HG02943 (cell line): ENCODE results near the gene ALDH5A1.
"Not testable (repeated sequence)": the region's sequence is repeated elsewhere in the genome, so short reads cannot be mapped to it uniquely, and the experiment has no call there.

ENCODE experiments used
- ATAC-seq: cut with Tn5 transposase; IDR thresholded peaks from one replicate; pipeline ENCODE4 v1.9.1; 2021; ENCODE audit warnings: mild to moderate bottlenecking, low read depth, moderate library complexity; ENCODE audit not compliant: unreplicated experiment

ALDH5A1 gene

DNA sequence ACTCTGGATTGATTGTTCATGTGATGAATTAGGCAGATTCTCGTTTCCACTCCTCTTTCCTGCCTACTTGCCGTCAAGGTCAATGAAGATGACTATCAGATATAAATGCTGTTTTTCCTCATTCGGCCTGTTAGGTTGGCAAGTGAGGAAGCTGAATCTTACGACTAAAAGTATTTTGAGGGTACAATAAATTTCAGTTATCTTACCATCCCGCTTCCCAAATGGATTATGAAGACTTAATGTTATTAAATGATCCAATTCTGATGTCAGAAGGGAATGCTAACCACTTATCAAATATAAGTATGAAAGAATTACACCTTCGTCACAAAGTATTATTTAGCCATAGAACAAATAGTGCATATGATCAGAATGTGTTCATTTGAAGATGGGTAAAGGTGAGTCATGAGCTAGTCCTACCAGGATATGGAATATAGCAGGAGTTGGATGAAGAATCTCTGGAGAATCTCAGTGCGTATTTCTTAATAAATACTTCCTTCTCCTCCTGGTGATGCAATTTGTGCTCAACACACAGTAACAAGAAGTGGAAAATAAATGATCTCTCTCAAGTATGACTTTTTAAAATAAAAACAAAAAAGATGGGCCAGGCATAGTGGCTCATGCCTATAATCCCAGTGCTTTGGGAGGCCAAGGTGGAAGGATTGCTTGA, 10.0 kb upstream of the ALDH5A1 start:
- ATAC-seq = no peak

DNA sequence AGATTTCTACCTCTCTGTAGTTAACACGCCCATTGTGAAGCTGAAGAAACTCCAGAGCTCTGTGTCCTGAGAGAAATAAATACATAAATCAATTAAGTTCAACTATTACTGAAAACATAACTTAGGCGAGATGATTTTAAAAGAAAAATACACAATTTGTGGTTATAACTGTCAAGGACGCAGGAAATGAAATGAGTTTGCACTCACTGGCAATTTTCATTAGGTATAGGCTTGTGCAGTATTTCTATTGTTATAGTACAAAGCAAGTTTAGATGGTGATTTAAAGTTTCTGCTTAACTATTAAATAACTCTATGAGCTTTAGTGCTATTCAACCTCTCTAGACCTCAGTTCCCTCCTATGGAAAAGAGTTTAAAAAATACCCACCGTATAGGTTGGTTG, 8.7 kb upstream of the ALDH5A1 start:
- ATAC-seq = no peak

DNA sequence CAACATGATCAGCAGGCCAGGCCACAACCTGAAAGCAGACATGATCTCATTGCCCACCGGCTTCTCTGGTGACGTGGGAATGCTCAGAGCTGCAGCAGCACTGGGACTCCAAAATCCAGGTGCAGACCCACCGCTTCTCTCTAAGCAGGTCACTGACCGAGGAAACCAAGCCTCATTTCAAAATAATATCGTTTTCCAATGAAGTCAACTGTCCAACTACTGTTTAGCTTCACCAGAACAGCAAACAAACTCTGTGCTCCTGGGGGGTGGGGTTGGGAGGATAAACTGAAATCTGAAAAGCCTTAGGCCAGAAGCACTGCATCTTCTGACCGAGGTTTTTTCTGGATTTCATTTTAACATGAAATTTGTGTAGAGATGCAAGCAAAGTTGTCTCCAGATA, 5.3 kb upstream of the ALDH5A1 start, which contains the start of gene GPLD1:
Gene GPLD1, minus strand, starts transcription at position 109 of the 400 bp plus-strand sequence. Its CDS starts 67 bp downstream, at position 42.
- ATAC-seq = no peak

DNA sequence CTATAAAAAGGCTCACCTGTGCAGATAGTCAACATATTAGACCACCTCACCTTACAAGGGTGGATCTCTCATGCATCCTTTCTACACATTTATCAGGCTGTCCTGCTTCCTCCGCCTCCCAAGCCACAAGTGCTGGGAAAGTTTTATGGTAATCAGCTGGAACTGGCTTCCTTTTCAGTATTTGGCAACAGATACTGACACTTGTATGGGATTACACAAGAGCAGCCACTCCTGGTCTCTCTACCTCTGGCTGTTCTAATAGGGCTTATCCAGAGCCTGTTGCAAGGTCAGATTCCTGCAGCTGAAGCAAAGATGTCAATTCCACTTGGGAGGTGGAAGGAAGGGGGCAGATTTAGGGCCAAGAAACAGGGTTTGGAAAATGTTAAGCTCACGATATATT, 4.9 kb upstream of the ALDH5A1 start:
- no peak for ATAC-seq

DNA sequence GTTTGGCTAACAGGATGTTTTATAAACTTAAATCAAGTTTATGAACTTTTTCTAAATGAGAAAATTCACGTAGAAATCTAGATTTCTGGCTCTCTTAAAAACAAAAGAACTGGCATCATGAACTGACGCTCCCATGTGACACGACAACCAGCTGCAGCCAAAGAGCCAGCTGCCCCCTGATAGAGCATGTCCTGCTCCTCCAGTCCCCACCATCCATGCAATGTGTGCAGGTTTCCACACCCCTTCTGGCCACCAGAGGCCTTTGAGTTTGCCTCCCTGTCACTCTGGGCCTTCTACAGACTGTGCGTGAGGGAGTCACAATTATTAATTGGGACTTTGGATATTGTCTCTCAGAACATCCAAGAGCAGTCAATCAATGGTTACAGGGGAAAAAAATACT, 3.8 kb upstream of the ALDH5A1 start:
- ATAC-seq = no peak

DNA sequence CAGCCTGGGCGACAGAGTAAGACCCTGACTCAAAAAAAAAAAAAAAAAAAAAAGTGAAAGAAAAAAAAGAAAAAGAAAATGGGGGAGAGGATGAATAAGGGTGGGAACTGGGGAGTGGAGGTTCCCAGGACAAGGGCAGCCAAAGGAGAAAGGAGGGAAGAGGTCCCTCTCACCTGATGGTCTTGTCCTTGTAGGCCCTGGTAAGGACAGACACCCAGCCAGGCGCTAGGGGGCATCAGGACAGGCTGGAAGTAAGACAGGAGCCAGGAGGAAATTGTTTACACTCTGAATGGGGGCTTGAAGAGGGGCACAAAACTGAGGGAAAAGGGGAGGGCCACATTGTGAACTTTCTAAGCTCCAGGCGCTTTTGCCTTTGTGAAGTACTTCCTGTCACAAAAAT, 2.3 kb upstream of the ALDH5A1 start:
- no peak for ATAC-seq

DNA sequence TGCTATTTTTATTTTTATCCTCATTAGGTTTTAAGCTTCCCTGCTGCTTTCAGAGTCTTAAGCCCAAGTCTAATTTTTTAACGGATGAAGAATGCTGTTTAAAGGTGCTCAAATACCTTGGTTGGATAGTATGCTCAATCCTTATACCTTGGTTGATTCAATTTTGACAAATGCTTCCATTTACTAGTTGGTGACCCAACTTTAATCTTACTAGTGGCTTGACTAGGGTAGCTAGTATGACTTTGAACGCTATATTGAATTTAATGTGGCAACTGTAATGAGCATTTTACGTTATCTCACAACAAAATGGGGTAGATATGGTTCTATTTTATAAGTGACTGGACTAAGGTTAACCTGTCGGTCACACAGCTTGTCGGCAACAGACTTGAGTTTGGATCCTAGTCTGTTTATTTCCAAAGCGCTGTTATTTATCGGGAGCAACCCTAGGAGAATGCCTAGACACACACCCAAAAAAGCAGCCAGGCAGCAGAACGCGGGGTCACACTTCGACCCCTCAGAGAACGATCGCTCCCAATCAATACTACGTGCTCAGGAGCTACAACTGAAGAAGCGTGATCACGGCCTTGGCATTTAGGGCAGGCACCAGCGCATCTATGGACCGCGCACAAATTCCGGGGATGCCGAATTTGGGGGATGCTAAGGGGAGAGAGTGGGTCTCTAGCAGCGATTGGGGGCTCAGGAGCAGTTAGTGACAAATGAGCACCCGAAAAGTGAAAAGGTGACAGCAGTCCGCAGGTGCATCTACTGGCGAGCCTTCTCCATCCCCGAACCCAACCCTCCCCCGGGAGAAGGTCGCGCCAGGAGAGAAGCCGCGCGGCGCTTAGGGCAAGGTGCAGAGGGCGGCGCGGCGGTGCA, 586 bp upstream of the ALDH5A1 start:
- peak; percentile 11 for ATAC-seq

DNA sequence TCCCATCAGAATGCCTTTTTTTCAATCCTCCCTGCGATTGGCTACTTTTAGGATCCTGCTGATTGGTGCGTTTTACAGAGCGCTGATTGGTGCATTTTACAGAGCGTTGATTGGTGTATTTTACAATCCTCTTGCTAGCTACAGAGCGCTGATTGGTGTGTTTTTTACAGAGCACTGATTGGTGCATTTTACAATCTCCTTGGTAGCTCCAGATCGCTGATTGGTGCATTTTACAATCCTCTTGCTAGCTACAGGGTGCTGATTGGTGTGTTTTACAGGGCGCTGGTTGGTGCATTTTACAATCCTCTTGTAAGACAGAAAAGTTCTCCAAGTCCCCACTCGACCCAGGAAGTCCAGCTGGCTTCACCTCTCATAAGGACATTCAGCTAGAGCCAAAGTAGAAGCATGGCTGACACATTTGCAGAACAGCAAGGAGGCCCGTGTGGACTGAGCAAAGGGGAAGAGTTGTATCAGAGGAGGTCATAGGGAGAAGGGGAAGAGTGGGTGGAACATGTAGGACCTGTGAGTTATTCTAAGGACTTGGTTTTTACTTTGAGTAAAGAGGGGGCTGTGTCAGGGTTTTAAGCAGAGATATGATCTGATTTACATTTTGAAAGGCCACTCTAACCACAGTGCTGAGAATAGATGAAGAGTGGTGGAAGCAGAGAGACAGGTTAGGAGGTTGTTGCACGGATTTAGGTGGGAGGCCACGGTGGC, 2.6 kb downstream of the ALDH5A1 start:
- ATAC-seq = no peak

DNA sequence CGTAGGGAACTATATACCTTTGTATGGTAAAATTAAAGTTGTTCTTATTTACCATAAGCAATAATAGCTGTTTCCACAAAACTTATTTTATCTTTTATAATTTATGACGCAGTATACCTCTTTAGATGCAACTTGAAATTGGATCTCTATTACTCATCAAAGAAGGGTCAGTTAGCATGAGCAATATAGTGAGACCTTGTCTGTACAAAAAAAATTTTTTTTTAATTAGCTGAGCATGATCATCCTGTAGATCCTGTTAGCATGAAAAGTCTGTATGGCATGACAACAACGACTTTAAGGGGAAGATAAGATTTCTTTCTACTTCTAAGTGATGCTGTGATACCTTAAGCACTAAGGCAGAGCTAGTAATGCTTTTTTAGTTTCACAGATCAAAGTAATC, 5.9 kb downstream of the ALDH5A1 start:
- ATAC-seq = no peak

DNA sequence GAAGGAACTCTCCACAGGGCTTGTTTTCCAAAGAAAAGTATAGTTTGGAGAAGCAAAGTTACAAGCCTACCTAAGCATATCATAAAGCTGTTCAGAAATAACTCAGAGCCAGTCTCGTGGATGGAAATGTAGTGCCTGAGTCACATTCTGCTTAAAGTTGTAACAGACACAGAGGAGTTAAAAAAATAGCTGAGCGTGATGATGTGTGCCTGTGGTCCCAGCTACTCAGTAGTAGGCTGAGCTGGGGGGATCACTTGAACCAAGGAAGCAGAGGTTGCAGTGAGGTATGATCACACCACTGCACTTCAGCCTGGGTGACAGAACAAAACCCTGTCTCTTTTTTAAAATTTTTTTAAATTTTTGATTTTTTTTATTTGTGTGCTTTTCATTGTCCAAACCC, 6.6 kb downstream of the ALDH5A1 start:
- no peak for ATAC-seq

DNA sequence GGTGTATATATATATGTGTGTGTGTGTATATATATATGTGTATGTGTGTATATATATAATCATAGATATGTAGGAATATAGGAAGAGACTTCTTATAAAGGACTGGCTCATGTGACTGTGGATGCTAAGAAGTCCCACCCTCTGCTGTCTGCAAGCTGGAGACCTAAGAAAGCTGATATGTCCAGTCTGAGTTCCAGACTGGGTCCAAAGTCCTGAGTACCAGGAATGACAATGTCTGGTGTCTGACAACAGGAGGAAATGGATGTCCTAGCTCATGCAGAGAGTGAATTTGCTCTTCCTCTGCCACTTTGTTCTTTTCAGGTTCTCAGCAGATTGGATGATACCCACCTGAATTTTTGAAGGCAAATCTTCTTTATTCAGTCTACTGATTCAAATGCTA, 7.1 kb downstream of the ALDH5A1 start:
- ATAC-seq = no peak

DNA sequence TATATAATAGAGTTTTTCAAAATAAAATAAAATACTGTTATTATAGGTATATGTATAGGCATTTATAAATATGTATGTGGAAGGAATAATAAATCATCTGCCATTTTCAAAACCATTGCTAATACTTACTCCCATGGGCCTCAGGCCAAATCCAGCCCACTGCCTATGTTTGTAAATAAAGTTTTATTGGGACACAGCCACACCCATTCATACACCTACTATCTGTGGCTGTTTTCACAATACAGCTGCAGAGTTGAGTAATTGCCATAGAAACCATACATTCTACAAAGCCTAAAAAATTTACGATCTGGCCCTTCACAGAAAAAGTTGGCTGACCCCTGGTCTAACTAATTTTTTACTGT, 9.5 kb downstream of the ALDH5A1 start:
- ATAC-seq = no peak

DNA sequence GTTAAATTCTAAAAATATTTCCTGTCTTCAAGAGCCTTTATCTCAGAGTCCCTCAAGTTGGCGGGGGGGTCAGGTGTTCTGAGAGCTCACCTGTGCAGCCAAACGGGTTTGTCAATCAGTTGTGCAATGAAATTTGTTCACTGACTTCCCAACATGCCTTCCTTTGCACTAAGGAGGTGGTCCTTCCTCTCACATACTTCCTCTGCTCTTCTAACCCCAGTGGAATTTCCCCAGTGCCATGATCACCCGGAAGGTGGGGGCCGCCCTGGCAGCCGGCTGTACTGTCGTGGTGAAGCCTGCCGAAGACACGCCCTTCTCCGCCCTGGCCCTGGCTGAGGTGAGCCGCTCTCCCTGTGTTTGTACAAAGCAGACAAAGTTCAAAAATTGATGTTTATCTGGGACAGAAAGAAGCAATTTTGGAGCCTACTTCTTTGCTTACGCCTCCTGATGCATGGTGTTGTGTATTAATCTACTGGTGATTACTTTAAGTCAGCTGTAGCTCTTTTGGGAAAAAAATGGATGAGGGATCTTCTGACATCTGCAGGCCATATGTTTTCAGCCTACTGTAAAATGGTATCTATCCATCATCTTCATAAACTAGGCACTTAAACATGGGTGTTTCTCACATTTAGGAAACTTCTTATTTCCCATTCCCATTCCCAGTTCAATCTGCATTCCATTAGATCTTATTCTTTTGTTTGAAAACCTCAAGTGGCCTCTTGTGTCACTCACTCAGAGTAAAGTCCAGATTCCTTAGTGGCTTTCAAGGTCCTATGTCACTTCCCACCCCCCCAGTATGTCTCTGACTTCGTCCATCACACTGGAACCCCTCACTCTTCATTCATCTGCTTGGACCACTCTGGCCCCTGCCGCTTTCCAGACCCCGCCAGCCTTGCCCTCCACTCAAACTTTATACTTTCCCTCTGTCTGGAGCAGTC, 10.1 kb downstream of the ALDH5A1 start:
- ATAC-seq = no peak

DNA sequence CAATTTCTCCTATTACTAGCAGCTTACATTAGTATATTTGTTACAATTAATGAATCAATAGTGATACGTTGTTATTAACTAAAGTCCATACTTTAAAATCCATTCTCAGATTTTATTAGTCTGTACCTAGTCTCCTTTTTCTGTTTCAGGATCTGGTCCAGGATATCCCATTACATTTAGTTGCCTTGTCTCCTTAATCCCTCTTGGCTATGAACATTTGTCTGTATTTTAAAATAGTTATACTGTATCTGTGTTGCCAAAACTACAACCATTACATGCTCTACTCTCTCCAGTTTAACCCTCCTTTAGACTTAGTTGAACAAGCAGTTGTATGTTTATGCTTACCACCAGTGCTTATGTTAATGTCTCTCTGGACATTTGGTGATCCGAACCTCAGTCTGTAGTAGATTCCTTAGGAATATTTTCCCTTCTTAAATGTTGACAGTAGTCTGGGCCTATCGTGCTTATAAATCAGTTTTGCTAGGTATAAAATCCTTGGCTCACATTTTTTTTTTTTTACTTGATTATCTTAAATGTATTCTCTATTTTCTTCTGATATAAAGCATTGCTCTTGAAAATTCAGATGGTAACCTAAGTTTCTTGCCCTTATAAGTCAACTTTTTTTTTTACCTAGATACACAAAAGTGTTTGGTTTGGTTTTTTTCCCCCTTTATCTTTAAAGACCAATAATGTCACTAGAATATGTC, 12.2 kb downstream of the ALDH5A1 start:
- no peak for ATAC-seq

DNA sequence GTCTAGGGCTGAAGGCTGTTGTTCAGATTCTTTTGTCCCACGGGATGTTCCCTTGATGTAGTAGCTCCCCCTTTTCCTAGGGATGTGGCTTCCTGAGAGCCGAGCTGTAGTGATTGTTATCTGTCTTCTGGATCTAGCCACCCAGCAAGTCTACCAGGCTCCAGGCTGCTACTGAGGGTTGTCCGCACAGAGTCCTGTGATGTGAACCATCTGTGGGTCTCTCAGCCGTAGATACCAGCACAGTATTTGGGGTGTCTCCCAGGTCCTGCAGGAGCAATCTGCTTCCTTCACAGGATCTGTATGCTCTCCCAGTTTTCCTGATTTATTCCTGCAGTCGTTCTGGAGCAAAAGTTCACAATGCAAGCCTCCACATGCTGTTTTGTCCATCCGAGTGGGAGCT, 17.2 kb downstream of the ALDH5A1 start:
- not testable (repeated sequence) for ATAC-seq

DNA sequence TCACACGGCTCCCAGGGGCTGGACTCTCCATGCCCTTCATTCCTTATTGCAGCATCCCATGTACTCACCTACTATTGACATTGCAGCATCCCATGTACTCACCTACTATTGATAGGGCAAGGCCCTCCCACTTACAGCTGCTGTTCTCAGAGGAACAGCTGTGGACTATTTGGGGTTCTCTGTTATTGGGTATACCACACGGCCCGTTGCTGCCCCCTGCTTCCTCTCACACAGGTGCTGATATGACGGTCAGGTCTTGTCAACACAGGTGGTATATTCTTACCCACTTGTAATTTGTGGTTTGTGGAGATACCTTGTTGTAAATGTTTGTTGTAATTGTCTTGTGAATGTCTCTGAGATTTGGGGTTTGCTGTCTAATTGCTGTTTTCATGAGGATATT, 18.8 kb downstream of the ALDH5A1 start:
- ATAC-seq = no peak

DNA sequence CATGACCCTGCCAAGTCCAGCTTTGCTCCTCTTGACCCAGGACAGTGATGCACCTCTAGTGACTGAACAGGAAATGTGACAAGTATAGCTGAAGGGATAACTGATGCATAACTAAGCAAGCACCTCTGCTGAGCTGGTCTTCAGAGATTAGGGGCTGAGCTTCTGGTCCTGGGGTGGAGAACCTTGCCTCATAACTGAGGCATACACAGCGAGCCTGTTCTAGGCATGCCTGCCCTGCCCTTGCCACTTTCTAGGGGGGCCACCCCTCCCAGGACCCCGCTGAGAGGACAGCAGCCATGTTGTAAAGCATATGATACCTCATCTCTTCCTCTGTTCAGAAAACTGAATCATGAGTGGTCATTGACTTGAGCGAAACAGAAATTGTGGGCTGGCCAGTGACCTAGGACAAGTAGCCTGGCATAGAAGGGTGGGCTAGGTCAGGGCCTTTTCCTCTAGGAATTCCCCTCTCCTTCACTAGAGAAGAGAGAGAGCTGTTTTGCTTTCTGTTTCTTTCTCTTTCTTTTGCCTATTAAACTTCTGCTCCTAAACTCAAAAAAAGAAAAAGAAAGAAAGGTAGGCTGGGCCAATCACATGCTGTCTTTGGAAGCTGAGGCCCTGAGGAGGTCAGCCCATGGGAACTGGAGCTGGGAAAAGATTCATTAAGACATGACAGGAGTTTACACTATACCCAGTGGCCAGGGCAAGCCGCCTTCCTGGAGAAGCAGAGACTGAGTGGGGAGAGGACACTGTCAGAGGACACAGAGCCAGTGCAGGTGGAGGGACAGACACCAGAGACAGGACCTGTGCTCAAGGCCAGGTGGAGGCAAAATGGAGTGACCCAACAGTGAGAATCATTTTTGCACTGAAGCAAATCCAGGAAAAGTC, 23.1 kb downstream of the ALDH5A1 start:
- ATAC-seq = peak; percentile 78

DNA sequence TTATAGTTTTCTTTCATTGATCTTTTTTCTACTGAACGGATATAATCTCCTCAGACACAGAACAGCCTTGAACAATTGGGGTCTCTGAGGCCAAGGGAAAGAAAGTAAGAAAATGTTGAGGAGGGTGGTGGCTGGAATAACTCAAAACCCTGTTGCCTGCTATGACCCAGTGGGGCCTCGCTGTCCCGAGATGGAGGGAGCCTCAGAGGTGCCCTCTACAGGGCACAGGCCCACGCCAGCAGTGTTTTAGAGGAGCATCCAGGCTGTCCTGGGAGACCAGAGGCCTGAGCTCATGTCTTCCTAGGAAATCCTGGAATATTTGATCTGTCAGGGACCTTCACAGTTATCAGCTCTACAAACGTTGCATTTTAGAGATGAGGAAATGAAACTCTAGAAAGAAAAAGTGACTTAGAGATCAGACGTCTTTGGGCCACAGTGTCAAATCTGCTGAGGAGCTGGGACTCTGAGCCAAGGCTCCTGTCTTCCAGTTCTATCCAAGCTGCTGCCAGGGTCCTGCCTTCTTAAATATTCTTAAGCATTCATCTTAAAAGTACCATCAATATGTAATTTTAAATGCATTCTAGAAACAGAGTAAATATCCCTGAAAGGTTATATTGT, 26.3 kb downstream of the ALDH5A1 start:
- no peak for ATAC-seq
